MV-4-11 (cell line): ENCODE data around the gene JMJD7.
"Not testable (repeated sequence)": the region's sequence is repeated elsewhere in the genome, so short reads cannot be mapped to it uniquely, and the experiment has no call there.

Experiments
- DNase-seq: peaks from one replicate; lab custom pipeline; 2025; lab: John Stamatoyannopoulos, UW

Gene JMJD7

GRCh38 chr15:41822957-41823356, 4.9 kb upstream of the JMJD7 start:
- DNase-seq: no peak

DNA sequence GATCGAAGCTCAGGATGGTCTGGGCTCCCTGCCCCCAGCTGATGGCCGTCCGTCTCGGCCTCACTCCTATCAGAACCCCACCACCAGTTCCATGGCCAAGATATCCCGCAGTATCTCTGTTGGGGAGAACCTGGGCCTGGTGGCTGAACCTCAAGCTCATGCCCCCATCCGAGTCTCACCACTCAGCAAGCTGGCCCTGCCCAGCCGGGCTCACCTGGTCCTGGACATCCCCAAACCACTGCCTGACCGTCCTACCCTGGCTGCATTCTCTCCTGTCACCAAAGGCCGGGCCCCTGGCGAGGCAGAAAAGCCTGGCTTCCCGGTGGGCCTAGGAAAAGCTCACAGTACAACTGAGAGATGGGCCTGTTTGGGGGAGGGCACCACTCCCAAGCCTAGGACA, 4.4 kb upstream of the JMJD7 start:
- no peak for DNase-seq

- DNase-seq: no peak
These were observed 3.7 kb upstream of the JMJD7 start for GRCh38 chr15:41824062-41824745.

- no peak for DNase-seq
These were observed 2.7 kb upstream of the JMJD7 start for GRCh38 chr15:41825145-41825544.

GRCh38 chr15:41825572-41826535, 2.0 kb upstream of the JMJD7 start:
- no peak for DNase-seq

DNA sequence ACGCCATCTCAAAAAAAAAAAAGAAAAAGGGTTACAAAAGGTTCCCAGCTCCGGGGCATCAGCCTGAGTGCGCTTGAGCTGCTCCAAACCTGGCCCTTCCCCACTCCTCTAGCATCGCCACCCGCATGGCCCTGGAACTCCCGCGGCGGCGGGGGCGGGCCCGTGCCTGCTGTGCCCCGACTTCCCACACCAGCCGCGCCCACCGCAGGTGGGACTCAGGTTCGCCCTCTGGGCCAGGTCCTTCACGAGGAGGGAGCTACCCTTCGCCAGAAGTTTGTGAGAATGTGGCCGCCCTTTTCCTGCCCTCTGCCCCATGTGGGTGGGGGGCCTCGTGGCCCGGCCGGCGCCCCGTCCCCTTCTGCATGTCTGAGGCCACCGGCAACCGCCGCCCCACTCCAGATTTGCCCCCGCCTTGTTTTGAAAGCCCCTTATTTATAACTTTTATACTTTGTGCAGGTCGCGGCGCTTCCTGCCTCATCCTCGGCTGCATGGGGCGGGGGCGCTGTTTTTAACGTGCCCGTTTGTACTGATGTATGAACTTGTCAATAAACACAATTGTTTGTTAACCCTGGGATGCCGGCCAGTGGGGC, 507 bp upstream of the JMJD7 start:
- no peak for DNase-seq

DNA sequence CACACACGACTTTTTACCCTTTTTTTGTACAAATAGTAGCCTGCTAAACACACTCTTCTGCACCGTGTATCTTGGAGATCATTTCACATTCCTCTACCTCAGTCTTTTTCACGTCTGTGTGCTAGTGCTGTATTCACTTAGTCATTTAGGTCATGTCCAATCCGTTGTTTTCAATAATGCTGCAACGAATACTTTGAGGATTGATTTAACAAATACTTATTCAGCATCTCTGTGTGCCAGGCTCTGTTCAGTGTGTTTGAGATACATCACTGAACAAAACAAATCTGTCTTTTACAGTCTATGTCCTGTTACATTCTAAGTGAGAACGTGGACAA, 882 bp downstream of the JMJD7 start:
- DNase-seq: no peak

DNA sequence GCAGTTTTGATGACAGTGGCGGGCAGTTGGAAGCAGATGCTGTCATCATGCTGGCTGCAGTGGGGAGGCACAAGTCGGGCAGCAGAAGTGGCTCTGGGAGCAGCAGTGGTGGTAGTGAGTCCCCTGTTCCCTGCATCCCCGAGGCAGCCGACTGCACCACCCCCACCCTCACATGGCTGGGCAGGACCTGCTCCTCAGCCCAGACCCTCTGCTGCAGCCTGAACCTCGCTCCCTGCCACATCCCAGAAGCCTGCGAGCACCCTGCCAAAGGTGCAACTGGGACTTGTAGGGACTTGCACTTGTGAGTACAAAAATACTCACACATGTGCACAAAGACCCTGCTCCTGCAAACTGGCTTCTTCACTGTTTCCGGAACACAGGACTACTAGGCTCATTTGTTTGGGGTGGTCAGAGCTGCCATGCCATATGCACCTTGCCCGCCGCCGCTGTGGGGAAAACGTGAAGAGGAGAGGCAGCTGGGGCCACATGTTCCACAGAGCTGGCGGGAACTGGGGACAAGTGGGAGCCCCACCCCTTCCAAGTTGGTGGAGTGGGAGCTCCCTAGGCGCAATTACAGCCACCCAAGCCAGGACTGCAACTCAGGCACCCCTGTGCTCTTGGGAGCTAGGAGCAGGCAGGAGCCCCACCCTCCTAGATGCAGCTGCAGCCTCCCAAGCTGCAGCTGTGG, 2.2 kb downstream of the JMJD7 start:
- DNase-seq: no peak

DNA sequence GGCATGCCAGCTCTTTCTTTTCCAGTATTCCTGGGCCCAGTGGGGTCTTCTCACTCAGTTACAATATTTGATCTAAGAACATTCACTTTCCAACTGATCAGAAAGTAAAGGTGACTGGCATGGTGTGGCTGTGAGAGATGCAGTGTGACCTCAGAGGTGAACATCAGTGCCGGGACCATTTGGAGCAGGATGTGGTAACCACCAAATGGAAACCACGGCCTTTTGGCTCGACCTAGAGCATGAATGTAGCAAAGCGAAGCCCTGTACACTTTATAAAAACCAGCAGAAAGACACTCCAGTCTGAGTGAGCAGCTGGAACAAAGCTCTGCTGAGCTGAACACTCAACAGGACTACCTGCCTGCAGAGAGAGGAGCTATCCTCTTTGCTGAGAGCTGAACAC, 3.4 kb downstream of the JMJD7 start:
- not testable (repeated sequence) for DNase-seq

GRCh38 chr15:41832208-41832607, 4.3 kb downstream of the JMJD7 start:
- DNase-seq: no peak

GRCh38 chr15:41832875-41833274, 5.0 kb downstream of the JMJD7 start:
- no peak for DNase-seq

DNA sequence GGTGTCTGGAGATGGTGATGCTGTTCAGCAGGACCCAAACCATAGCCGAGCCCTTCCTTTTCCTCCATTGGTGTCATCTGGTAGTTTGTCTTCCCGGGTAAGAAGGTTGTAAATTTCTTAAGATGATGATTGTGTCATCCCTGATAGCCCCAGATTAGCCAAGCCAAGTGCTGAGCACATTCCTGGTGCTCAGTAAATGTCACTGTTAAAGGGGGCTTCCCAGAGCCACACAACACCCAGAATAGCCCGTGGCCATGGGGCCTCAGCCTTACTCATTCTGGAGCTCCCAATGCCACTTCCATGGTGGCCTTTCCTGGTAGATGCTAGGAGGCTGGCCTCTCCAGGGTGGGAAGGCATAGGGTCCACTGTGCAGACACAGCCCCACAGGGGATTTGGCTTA, 6.2 kb downstream of the JMJD7 start:
- no peak for DNase-seq

DNA sequence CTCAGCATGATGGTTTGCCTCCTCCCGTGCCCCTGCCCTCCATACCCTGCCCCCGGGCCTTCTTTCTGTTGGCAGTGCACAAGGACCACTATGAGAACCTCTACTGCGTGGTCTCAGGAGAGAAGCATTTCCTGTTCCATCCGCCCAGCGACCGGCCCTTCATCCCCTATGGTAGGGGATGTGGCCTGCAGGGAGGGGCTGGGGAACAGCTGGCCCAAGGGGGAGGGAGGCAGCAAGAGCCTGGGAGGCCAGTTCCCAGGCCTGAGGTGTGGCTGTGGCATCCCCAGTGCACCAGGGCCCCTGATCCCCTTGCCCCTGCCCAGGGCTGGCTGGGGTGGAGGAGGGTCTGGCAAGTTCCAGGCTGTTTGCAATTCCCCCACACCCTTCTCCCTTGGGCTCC, 8.2 kb downstream of the JMJD7 start:
- no peak for DNase-seq

DNA sequence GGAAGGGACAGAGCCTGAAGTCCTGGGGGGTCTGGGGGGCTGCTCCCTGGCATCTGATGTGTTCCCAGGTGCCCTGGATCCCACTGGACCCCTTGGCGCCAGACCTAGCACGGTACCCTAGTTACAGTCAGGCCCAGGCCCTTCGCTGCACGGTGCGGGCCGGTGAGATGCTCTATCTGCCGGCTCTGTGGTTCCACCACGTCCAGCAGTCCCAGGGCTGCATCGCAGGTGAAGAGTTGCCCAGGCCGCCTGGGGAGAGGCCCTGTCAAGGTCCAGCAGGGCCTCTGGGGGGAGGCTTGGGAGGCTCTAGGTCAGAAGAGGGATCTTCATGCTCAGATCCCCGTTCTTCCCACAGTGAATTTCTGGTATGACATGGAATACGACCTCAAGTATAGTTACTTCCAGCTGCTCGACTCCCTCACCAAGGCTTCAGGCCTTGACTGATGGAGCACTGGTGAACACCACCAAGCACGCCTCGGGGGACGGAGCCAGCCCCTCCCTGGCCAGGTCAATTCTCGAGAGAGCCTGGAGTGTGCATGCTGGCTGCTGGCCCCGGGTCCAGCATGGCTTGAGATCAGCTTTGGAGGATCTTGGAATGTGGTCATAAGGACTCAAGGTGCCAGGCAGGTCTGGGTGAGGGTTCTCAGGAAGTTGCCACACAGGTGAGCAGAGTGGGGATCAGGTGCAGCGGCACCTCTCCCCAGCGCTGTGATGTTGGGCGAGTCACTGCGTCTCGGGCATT, 9.0 kb downstream of the JMJD7 start:
- no peak for DNase-seq

DNA sequence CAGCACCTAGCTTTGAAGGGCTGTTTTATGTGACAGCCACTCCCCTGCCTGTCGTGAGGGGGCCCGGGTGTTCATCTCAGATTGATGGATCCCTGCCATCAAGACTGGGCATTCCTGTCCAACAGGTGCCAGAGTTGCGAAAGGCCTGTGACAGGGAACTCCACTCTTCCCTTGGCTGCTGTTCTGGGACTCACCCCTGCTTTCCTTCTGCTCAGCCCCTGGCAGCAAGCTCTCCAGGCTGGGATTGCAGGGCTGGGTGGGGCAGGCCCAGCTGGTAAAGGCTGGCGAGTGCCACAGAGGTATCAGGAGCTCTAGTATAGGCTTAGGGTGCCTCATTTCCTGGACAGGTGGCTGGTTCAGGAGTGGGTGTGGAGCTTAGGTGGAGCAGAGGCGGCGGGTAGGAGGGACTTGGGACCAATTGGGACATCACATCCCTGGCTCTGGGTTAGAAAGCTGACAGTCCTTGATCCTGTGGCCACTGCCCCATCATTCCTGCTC, 10.6 kb downstream of the JMJD7 start, which contains the start of gene PLA2G4B:
TSS of gene PLA2G4B (plus strand) at position 448 of the 498 bp plus-strand sequence. CDS start 67 bp downstream, outside the sequence.
- DNase-seq: no peak

- no peak for DNase-seq
These were observed 12.0 kb downstream of the JMJD7 start for GRCh38 chr15:41839781-41840491.

- DNase-seq: no peak
These were observed 12.8 kb downstream of the JMJD7 start for GRCh38 chr15:41840673-41841072.

DNA sequence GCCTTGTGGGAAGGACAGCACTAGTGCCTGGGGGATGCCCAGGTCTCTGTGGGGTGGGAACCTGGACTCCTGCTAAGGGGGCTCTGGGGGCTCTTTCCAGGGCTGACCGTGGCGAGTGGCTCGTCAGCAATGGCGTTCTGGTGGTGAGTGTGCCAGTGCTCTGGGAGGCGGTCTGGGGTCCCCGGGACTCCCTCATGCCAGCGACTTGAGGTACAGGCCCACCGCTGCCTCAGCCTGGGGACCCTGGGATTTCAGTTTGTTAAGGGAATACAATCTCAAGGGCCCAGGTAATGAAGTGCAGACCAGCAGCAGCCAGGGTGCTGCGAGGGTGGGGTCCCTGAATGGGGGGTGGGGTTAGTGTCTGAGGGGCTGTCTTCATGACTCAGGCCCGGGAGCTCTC, 13.2 kb downstream of the JMJD7 start:
- no peak for DNase-seq

- DNase-seq: no peak
These were observed 14.3 kb downstream of the JMJD7 start for GRCh38 chr15:41842229-41842628.

GRCh38 chr15:41843571-41843970, 15.7 kb downstream of the JMJD7 start:
- DNase-seq: no peak

GRCh38 chr15:41844814-41845213, 16.9 kb downstream of the JMJD7 start:
- DNase-seq: no peak
